Natural killer cell treated with Interleukin-12 subunit alpha and Interleukin-12 subunit beta and Interleukin-15 and Interleukin-18, amount 100 ng/mL, for 72 hours (primary cell): ENCODE data around the gene STXBP2. TPM values are rescaled to one million over a fixed set of nuclear protein-coding genes. Genes with fewer than 3 reads are reported as not detected.

Experiments used
- ATAC-seq, 2 donors: fragments of 150-1000 bp; cut with Tn5 transposase in 1 of 2; sonication (Bioruptor Pico), chemical (Tn5 transposase) in 1 of 2; 2 replicates each; pipeline ENCODE4 v1.10.0; 2021
- DNase-seq: peaks from one replicate; pipeline ENCODE4 v3.0.0; 2022; ENCODE audit warnings: low spot score
- H3K27ac Mint-ChIP-seq, 2 donors: 1 replicate in 1 of 2; 2 replicates in 1 of 2; pipeline ENCODE4 v1.8.0; 2022; ENCODE audit warnings: mixed read lengths in 2 of 2, mild to moderate bottlenecking in 1 of 2, moderate library complexity in 1 of 2
- H3K27me3 Mint-ChIP-seq, 2 donors: 1 replicate in 1 of 2; 2 replicates in 1 of 2; pipeline ENCODE4 v1.8.0; 2022; ENCODE audit warnings: mixed read lengths in 2 of 2
- H3K36me3 Mint-ChIP-seq: one replicate; pipeline ENCODE4 v1.8.0; 2022; ENCODE audit warnings: mixed read lengths
- H3K4me1 Mint-ChIP-seq, 2 donors: 1 replicate in 1 of 2; 2 replicates in 1 of 2; pipeline ENCODE4 v1.8.0; 2022; ENCODE audit warnings: low read depth in 2 of 2, mixed read lengths in 2 of 2, mild to moderate bottlenecking in 1 of 2
- H3K4me3 Mint-ChIP-seq: one replicate; pipeline ENCODE4 v1.8.0; 2022; ENCODE audit warnings: mixed read lengths
- H3K9me3 Mint-ChIP-seq: 2 replicates; pipeline ENCODE4 v1.8.0; 2022; ENCODE audit warnings: mixed read lengths
- total RNA-seq, 2 donors: library from RNA; stranded (reverse); gene quantifications; one replicate each; pipeline ENCODE4 v1.2.3, GENCODE V29; 2022

The STXBP2 gene
- total RNA-seq, 2 donors from 2014 or later, result 233 to 247 TPM

DNA sequence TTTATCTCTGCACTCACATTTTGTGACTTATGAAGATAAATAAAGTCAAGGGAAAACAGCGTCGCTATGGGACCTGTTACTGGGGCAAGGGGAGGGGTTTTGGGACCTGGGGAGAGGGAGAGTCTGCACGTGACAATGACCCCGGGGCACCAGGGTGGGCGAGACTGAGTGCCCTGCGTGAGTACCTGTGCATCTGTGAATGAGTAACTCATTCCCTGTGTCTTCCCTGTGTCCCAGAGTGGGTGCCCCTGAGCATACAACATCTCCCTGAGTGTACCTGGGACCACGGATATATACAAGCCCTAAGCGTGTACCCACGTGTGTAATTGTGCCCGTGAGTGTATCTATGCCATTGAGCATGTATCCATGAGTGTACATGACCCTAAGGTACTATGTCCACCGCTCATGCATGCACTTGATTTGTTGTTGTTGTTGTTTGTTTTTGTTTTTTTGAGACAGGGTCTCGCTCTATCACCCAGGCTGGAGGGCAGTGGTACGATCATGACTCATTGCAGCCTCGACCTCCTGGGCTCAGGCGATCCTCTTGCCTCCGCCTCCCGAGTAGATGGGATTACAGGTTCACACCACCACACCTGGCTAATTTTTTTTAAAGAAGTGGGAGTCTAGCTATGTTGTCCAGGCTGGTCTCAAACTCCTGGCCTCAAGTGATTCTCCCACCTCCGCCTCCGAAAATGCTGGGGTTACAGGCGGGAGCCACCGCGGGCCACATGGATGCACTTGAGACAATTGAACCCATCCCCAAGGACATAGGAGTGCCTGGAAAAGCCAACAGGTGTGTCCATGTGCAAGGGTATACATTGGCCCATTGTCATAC is 43.1 kb downstream of the STXBP2 start:
- Mint-ChIP-seq H3K27ac (peak overlapping the region in 1 of 2 donors; percentile 57), H3K9me3 (no peaks in the 10 kb centered on the region), H3K4me3 (peak overlapping the region; percentile 42), H3K36me3 (no peaks in the 10 kb centered on the region), H3K4me1 (peaks cover 12 to 36% of the 10 kb centered on the region in 2 donors), H3K27me3 (peaks cover 22 to 26% of the 10 kb centered on the region in 2 donors)
- ATAC-seq, result no peak
- no peak for DNase-seq

DNA sequence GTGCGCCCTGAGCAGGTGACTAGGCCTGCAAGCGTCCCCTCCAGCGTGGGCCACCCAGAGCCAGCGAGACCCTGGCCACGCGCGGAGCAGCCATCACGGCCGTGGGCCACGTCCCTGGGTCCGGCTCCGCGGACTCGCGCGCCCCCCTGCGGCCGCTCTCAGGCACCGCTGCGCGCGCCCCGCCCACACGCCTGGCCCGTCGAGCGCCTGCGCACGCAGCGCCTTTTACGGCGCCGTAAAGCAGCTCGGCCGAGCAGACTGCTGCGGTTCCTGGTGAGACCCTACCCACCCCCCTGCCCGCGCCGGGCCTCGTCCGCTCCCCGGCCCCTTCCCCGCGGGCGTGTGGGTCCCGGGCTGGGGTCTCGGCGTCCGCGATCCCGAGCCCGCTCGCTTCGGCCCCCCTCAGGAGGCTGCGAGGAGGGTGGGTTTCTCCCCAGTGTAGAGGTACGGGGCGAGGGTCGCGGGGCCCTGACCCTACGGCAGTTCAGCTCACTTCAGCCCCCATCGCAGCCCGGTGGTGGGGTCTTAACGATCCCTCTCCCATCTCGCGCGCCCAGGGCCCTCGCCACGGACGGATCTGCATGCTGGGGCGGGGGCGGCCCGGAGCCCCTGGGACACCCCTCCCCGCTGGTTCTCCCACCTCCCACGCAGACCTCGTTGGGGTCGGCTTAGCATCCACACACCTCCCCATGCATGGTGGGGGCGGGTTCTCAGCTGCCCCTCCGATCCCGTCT is 43.9 kb downstream of the STXBP2 start, which contains the start of gene TRAPPC5:
TRAPPC5 (plus strand) TSS at position 228 of the 734 bp plus-strand sequence. CDS start 1,421 bp downstream, outside the sequence.
- Mint-ChIP-seq H3K27ac (peak within 1 kb of the TSS; percentile 75 to 79), H3K4me1 (peaks cover 12 to 39% of the 10 kb centered on the region in 2 donors), H3K9me3 (no peaks in the 10 kb centered on the region), H3K4me3 (peak within 1 kb of the TSS; percentile 87), H3K27me3 (peaks cover 21 to 23% of the 10 kb centered on the region in 2 donors), H3K36me3 (no peaks in the 10 kb centered on the region)
- DNase-seq (peak; percentile 90), ATAC-seq (peak; percentile 87 to 90)

DNA sequence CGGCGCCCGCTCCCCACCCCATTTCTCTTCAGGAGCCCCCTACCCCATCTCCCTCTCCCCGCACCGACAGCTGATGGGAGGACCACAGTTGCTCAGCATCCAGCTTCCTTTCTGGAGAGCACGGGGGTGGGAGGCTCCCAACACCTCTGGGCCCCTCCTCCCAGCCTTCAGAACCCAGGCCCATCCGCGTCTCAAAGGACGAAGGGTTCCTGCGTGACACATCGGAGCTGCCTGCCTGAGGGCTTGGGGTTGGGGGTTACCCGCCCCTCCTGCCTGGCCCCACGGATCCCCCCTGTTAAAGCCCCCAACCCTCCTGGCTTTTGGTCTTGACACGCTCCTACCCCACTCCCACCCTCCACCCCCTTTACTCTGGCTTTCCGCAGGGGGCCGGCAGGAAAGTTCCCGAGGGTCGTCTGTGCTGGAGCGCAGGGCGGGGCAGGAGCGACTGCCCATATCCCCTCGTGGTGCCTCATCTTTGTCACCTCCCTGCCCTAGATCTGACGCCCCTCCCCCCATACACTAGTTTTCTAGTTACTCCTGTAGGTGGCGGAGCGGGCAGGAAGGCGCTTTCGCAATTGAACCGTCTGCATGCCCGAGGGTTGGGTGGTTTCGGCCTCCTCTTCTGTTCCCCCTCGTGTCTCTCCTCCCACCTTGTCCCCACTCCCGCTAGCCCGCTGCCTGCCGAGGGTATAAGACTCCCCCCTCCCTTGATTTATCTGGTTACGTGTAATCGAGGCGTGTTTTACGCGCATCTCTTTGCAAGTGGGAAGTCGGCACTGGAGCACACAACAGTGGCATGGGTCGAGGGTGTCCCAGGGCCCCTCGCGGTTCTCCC is 44.6 kb downstream of the STXBP2 start:
- Mint-ChIP-seq H3K36me3 (no peaks in the 10 kb centered on the region), H3K9me3 (no peaks in the 10 kb centered on the region), H3K4me3 (peak overlapping the region; percentile 87), H3K4me1 (peaks cover 12 to 37% of the 10 kb centered on the region in 2 donors), H3K27ac (peak overlapping the region; percentile 75 to 79), H3K27me3 (peaks cover 17 to 19% of the 10 kb centered on the region in 2 donors)
- DNase-seq, result peak; percentile 91
- peak; percentile 69 to 80 for ATAC-seq

DNA sequence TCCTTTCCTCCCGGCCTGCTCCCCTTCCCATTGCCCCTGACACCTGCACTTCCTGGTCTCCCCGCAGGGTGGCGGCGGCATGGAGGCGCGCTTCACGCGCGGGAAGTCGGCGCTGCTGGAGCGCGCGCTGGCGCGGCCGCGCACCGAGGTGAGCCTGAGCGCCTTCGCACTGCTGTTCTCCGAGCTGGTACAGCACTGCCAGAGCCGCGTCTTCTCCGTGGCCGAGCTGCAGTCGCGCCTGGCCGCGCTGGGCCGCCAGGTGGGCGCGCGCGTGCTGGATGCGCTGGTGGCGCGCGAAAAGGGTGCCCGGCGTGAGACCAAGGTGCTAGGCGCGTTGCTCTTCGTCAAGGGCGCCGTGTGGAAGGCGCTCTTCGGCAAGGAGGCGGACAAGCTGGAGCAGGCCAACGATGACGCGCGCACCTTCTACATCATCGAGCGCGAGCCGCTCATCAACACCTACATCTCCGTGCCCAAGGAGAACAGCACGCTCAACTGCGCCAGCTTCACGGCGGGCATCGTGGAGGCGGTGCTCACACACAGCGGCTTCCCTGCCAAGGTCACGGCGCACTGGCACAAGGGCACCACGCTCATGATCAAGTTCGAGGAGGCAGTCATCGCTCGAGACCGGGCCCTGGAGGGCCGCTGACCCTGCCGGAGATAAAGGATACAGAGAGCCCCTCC is 45.4 kb downstream of the STXBP2 start:
- Mint-ChIP-seq H3K4me1 (peaks cover 12 to 34% of the 10 kb centered on the region in 2 donors), H3K36me3 (no peaks in the 10 kb centered on the region), H3K27ac (peak overlapping the region in 1 of 2 donors; percentile 79), H3K4me3 (peak overlapping the region; percentile 87), H3K27me3 (peaks cover 9 to 12% of the 10 kb centered on the region in 2 donors), H3K9me3 (no peaks in the 10 kb centered on the region)
- no peak for DNase-seq
- no peak for ATAC-seq

DNA sequence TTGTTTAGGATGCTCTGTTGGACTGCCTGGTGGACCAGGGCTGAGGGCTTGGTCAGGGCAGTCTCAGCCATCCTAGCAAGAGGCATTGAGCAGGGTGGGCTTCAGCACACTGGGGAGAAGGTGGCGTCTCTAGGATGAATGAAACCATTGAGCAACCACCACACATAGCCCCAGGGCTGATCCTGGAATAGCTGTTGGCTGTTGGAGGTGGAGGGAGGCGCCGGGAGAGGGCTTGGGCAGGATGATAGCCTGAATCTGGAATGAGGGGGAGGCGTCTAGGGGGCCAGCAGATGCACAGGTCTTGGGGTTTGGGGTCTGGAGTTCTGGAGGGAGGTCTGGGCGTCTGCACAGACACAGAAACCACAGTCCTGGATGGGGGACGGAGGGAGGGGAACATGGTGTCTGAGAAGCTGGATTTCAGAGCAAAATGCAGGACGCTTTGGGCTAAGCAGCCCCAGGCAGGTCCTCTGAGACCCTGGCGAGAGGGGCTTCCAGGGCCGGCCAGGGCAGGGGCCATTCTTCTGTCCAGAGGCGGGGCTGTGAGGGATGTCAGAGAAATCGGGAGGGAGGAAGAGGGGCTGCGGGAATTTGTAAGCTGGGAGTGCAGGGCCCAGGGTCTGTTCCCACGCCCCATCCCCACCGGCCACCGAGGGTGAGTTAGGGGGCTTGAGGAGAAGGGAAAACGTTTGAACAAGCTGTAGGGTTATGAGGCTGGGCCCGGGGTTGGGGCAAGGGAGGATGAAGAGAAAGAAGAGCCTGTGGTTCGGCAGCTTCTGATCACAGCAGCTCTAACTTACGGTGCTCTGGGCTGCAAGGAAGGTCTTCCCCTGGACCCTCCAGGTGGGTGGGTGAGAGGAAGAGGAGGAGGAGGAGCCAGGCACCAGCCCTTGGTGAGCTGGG is 48.9 kb downstream of the STXBP2 start:
- DNase-seq (no peak), ATAC-seq (no peak)
- H3K9me3 Mint-ChIP-seq, result no peaks in the 10 kb centered on the region
- H3K4me1 Mint-ChIP-seq, result peaks cover 6 to 13% of the 10 kb centered on the region in 2 donors
- H3K27ac Mint-ChIP-seq, result no peak overlapping the region
- H3K27me3 Mint-ChIP-seq, result no peaks in the 10 kb centered on the region
- no peak overlapping the region for H3K4me3 Mint-ChIP-seq
- no peaks in the 10 kb centered on the region for H3K36me3 Mint-ChIP-seq

DNA sequence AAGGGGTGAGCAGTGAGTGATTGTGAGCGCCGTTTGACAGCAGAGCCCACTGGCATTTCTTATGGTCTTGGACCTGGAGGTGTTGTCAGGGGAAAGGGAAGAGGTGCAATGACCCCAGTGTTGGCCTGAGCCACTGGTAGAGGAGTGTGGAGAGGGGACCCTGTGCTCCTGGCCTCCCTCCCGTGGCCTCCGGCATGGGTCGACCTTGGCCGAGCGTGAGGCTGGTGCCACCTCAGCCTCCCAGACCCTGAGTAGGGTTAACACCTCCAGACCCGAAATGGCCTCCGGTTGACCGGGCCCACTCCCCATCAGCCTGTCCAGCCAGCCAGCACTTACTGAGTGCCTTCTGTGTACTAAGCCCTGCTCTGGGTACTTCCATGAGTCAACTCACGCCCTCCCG is 50.3 kb downstream of the STXBP2 start:
- Mint-ChIP-seq H3K27ac (no peak overlapping the region), H3K4me3 (no peak overlapping the region), H3K27me3 (no peaks in the 10 kb centered on the region), H3K9me3 (no peaks in the 10 kb centered on the region), H3K36me3 (no peaks in the 10 kb centered on the region), H3K4me1 (peaks cover 0 to 7% of the 10 kb centered on the region in 2 donors)
- no peak for DNase-seq
- no peak for ATAC-seq

DNA sequence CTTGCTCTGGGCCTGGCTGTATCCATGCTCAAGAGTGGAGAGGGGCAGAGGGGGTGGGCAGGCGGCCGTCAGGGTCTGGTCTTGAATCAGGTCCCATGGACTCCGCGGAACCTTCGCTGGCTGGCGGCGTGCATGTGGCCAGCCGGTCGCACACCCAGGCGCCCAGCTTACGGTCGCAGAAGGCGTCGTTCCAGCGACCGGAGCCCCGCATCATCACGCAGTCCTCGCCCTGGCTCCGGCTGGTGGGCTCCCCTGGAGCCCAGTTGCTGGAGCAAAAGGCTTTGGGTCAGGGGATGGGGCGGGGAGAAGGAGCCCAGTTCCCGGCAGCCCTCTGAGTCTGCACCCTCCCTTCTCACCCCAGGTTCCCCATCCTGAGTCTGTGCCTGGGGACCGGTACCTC is 52.3 kb downstream of the STXBP2 start:
- Mint-ChIP-seq H3K4me3 (no peak overlapping the region), H3K27ac (no peak overlapping the region), H3K9me3 (no peaks in the 10 kb centered on the region), H3K27me3 (no peaks in the 10 kb centered on the region), H3K36me3 (no peaks in the 10 kb centered on the region), H3K4me1 (peaks cover 0 to 4% of the 10 kb centered on the region in 2 donors)
- ATAC-seq (no peak), DNase-seq (no peak)

DNA sequence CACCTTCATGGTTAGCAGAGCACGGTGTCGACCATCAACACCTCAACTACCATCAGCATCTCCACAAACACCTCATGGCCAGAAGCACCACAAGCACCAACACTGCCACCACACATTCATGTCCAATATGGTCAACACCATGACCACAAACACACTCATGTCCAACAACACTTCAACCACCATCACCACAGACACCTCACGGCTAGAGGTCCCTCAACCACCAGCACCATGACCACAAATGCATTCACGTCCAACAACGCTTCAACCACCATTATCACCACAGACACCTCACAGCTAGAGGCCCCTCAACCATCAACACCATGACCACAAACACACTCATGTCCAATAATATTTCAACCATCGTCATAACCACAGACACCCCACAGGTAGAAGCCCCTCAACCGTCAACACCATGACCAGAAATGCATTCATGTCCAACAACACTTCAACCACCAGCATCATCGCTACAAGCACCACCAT is 53.9 kb downstream of the STXBP2 start:
- Mint-ChIP-seq H3K27me3 (no peaks in the 10 kb centered on the region), H3K4me1 (no peaks in the 10 kb centered on the region), H3K36me3 (no peaks in the 10 kb centered on the region), H3K27ac (no peak overlapping the region), H3K4me3 (no peak overlapping the region), H3K9me3 (no peaks in the 10 kb centered on the region)
- DNase-seq, result no peak
- ATAC-seq, result peak; percentile 53 to 65

DNA sequence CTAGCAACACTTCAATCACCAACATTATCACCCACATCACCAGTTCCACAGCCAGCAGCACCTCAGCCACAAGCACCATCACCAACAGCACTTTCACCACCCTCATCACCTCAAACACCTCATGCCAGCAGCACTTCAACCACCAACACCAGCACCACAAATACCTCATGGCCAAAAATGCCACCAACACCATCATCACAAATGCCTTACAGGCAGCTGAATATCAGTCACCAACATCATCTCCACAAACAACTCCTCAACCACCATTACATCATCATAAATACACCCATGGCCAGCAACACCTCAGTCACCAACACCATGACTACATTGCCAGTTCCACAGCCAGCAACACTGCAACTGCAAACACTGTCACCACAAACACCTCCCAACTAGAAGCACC is 54.6 kb downstream of the STXBP2 start:
- H3K9me3 Mint-ChIP-seq, result no peaks in the 10 kb centered on the region
- no peak overlapping the region for H3K27ac Mint-ChIP-seq
- peaks cover 0 to 1% of the 10 kb centered on the region in 2 donors for H3K27me3 Mint-ChIP-seq
- H3K4me1 Mint-ChIP-seq, result peaks cover 0 to under 1% of the 10 kb centered on the region in 2 donors
- DNase-seq (no peak), ATAC-seq (peak; percentile 56 to 74)
- H3K4me3 Mint-ChIP-seq, result no peak overlapping the region
- no peaks in the 10 kb centered on the region for H3K36me3 Mint-ChIP-seq

DNA sequence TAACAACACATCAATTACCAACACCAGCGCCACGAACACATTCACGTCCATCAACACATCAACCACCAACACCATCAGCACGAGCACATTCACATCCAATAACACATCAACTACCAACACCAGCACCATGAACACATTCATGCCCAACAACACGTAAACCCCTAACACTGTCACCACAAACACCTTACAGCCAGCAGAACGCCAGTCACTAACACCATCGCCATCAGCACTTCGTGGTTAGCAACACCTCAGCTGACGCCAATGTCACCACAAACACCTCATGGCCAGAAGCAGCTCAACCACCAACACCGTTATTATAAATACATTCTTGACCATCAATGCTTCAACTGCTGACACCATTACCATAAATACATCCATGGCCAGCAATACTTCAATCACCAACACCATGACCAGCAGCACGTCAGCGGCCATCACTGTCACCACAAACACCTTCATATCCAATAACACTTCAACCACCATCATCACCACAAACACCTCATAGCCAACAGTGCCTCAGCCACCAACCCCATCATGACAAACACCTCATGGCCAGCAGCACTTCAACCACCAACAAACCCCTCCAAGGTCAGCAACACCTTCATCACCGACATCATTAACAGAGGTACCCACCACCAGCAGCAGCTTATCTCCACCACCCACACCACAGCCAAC is 55.6 kb downstream of the STXBP2 start:
- peak; percentile 73 for DNase-seq
- ATAC-seq, result peak; percentile 75 to 86

DNA sequence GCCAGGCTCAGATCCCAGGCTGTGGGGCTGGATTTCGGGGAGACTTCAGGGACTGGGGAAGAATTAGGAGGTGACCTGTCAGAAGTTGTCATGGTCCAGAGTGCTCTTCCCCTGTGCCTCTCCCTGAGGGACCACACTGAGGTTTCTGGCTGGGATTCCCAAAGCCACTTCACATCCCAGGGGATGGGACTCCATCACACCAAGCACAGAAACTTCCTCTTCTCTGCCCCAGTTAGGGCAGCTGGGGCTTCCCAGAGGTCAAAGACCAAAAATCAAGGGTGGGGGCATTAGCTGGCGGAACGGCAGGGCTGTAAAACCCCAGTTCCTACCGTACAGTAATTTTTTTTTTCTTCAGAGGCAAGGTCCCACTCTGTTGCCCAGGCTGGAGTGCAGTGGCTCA is 57.6 kb downstream of the STXBP2 start:
- Mint-ChIP-seq H3K4me1 (peaks cover 5 to 8% of the 10 kb centered on the region in 2 donors), H3K27ac (no peak overlapping the region), H3K9me3 (no peaks in the 10 kb centered on the region), H3K36me3 (no peaks in the 10 kb centered on the region), H3K27me3 (peaks cover 7 to 12% of the 10 kb centered on the region in 2 donors), H3K4me3 (no peak overlapping the region)
- no peak for ATAC-seq
- no peak for DNase-seq

More for the DNA sequence above, 55.6 kb downstream of the STXBP2 start:
- Mint-ChIP-seq H3K4me3 (no peak overlapping the region), H3K9me3 (no peaks in the 10 kb centered on the region), H3K27me3 (peaks cover 0 to 3% of the 10 kb centered on the region in 2 donors), H3K4me1 (peaks cover 0 to 2% of the 10 kb centered on the region in 2 donors), H3K27ac (no peak overlapping the region), H3K36me3 (no peaks in the 10 kb centered on the region)
